ENCODE measurements around the gene DHX58.

DHX58 gene

DNA sequence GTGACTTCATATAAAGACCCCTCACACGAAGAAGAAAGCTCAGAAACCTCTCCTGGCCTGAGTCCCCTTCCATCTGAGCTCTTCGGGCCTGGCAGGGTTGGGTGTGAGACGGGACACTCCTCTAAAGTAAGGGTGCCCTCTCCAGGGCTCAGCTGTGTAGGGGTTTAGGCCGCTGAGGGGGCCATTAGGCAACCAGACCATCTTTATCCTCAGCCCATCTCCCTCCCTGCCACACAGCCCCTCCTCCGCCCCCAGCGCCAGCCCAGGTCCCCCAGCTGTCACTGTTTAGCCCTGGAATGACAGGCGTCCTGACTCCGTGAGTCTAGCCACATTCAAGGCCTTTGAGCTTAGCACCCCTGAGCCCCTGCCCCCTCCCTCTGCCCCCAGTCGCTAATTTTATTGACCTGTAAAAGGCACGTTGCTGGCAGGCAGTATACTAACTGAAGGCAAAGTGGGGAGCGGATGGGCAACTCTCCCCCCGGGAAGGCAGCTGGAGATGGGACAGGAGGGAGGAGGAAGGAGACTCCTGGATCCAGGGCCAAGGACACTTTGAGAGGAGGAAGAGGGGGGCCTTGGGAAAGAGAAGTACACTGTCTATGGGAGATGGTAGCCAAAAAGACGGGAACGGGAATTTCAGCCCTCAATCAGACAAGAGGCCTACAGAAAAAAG is 13.6 kb downstream of the DHX58 start:
- no peak overlapping the region for H3K4me3 ChIP-seq (ENCODE audit: low read depth, low read length)
- H3K36me3 ChIP-seq (ENCODE audit: control insufficient read depth in 2 of 2, insufficient read depth in 1 of 2, low read length in 2 of 2), result no peaks in the 10 kb centered on the region
- CTCF ChIA-PET, result interaction anchor here (0.6 to 12.3 kb wide), 3 partner anchors 32 to 184 kb away, joined by 3 to 132 read pairs (median 85); no protein-coding TSS in a partner anchor
- peak; percentile 21; the same call in 1 of the 2 replicates for TF ChIP-seq ZBTB8A (tag by site-specific recombination; IDR thresholded peaks at IDR 0.05)
- TF ChIP-seq IKZF3 (tag by site-specific recombination; IDR thresholded peaks at IDR 0.05), result 0 out of 2 replicates have a peak, but pooled peaks have one; percentile 11
- TF ChIP-seq, protein P1, sequence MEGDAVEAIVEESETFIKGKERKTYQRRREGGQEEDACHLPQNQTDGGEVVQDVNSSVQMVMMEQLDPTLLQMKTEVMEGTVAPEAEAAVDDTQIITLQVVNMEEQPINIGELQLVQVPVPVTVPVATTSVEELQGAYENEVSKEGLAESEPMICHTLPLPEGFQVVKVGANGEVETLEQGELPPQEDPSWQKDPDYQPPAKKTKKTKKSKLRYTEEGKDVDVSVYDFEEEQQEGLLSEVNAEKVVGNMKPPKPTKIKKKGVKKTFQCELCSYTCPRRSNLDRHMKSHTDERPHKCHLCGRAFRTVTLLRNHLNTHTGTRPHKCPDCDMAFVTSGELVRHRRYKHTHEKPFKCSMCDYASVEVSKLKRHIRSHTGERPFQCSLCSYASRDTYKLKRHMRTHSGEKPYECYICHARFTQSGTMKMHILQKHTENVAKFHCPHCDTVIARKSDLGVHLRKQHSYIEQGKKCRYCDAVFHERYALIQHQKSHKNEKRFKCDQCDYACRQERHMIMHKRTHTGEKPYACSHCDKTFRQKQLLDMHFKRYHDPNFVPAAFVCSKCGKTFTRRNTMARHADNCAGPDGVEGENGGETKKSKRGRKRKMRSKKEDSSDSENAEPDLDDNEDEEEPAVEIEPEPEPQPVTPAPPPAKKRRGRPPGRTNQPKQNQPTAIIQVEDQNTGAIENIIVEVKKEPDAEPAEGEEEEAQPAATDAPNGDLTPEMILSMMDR (tag by site-specific recombination; IDR thresholded peaks at IDR 0.05), result 0 out of 2 replicates have a peak, but pooled peaks have one; percentile 8
- TF ChIP-seq ZNF473 (tag by site-specific recombination; IDR thresholded peaks at IDR 0.05), result no peak
- TF ChIP-seq ZNF366 (tag by site-specific recombination; conservative IDR thresholded peaks at IDR 0.05), result no peak; the same call in 1 of the 2 replicates
- TF ChIP-seq, protein P2, sequence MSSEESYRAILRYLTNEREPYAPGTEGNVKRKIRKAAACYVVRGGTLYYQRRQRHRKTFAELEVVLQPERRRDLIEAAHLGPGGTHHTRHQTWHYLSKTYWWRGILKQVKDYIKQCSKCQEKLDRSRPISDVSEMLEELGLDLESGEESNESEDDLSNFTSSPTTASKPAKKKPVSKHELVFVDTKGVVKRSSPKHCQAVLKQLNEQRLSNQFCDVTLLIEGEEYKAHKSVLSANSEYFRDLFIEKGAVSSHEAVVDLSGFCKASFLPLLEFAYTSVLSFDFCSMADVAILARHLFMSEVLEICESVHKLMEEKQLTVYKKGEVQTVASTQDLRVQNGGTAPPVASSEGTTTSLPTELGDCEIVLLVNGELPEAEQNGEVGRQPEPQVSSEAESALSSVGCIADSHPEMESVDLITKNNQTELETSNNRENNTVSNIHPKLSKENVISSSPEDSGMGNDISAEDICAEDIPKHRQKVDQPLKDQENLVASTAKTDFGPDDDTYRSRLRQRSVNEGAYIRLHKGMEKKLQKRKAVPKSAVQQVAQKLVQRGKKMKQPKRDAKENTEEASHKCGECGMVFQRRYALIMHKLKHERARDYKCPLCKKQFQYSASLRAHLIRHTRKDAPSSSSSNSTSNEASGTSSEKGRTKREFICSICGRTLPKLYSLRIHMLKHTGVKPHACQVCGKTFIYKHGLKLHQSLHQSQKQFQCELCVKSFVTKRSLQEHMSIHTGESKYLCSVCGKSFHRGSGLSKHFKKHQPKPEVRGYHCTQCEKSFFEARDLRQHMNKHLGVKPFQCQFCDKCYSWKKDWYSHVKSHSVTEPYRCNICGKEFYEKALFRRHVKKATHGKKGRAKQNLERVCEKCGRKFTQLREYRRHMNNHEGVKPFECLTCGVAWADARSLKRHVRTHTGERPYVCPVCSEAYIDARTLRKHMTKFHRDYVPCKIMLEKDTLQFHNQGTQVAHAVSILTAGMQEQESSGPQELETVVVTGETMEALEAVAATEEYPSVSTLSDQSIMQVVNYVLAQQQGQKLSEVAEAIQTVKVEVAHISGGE (tag by site-specific recombination; conservative IDR thresholded peaks at IDR 0.05; ENCODE audit: low read depth), result no peak
- TF ChIP-seq, protein P3, sequence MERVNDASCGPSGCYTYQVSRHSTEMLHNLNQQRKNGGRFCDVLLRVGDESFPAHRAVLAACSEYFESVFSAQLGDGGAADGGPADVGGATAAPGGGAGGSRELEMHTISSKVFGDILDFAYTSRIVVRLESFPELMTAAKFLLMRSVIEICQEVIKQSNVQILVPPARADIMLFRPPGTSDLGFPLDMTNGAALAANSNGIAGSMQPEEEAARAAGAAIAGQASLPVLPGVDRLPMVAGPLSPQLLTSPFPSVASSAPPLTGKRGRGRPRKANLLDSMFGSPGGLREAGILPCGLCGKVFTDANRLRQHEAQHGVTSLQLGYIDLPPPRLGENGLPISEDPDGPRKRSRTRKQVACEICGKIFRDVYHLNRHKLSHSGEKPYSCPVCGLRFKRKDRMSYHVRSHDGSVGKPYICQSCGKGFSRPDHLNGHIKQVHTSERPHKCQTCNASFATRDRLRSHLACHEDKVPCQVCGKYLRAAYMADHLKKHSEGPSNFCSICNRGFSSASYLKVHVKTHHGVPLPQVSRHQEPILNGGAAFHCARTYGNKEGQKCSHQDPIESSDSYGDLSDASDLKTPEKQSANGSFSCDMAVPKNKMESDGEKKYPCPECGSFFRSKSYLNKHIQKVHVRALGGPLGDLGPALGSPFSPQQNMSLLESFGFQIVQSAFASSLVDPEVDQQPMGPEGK (tag by site-specific recombination; IDR thresholded peaks at IDR 0.05), result peak; percentile 33; the same call in 1 of the 2 replicates
- no peaks in the 10 kb centered on the region; the same call in 1 of the 2 replicates for H3K4me1 ChIP-seq (ENCODE audit: control insufficient read depth, insufficient read depth, low read length)
- no peak overlapping the region for H3K27ac ChIP-seq (ENCODE audit: extremely low read depth, low read depth, low read length)
- POLR2A ChIA-PET, result interaction anchor here (0.5 to 2.0 kb wide), 5 partner anchors 34 to 203 kb away, joined by 3 to 5 read pairs (median 3); no protein-coding TSS in a partner anchor
- H3K9me3 ChIP-seq (ENCODE audit: control insufficient read depth, insufficient read depth, low read depth, low read length), result no peaks in the 10 kb centered on the region

GRCh38 chr17:42097691-42098631 is 14.6 kb downstream of the DHX58 start, which contains the start of gene ZNF385C:
ZNF385C (minus strand) TSS chr17:42098473; CDS start chr17:42063056, 35,417 bp downstream.
- POLR2A ChIA-PET, result interaction anchor here (0.7 to 2.0 kb wide), 2 partner anchors 33 to 71 kb away, joined by 4 to 5 read pairs; no protein-coding TSS in a partner anchor
- CTCF ChIA-PET, result interaction anchor here (0.7 to 12.3 kb wide), 8 partner anchors 18 to 134 kb away, joined by 3 to 132 read pairs (median 7); partner anchors contain the start of gene NKIRAS2
- TF ChIP-seq ZNF311 (tag by site-specific recombination; IDR thresholded peaks at IDR 0.05; ENCODE audit: borderline replicate concordance) (no peak), ZBTB20 (tag by site-specific recombination; IDR thresholded peaks at IDR 0.05) (no peak), ZNF280C (tag by site-specific recombination; IDR thresholded peaks at IDR 0.05) (no peak), ZNF664 (tag by site-specific recombination; IDR thresholded peaks at IDR 0.05) (no peak), ZNF211 (tag by site-specific recombination; IDR thresholded peaks at IDR 0.05; ENCODE audit: low read depth) (no peak), ZNF600 (tag by site-specific recombination; IDR thresholded peaks at IDR 0.05) (0 out of 2 replicates have a peak, but pooled peaks have one; percentile 12), ZNF777 (tag by site-specific recombination; IDR thresholded peaks at IDR 0.05; ENCODE audit: borderline replicate concordance) (peak; percentile 29; the same call in 1 of the 2 replicates), ZNF335 (tag by site-specific recombination; conservative IDR thresholded peaks at IDR 0.05) (peak; percentile 66), PRDM10 (tag by site-specific recombination; IDR thresholded peaks at IDR 0.05) (peak; percentile 55), SETDB1 (IDR thresholded peaks at IDR 0.05; ENCODE audit: insufficient read length, low read length) (no peak)

More at GRCh38 chr17:42097691-42098631, 14.6 kb downstream of the DHX58 start, which contains the start of gene ZNF385C:
- H3K4me1 ChIP-seq (ENCODE audit: control insufficient read depth, insufficient read depth, low read length), result no peaks in the 10 kb centered on the region; the same call in 1 of the 2 replicates
- H3K27ac ChIP-seq (ENCODE audit: extremely low read depth, low read depth, low read length), result no peak within 1 kb of the TSS
- no peaks in the 10 kb centered on the region for H3K36me3 ChIP-seq (ENCODE audit: control insufficient read depth in 2 of 2, insufficient read depth in 1 of 2, low read length in 2 of 2)
- no peaks in the 10 kb centered on the region for H3K9me3 ChIP-seq (ENCODE audit: control insufficient read depth, insufficient read depth, low read depth, low read length)
- peak within 1 kb of the TSS; percentile 12 for H3K4me3 ChIP-seq (ENCODE audit: low read depth, low read length)
